GM12878 (cell line): ENCODE measurements around the gene ZNF133. TPM values are rescaled to one million over a fixed set of nuclear protein-coding genes. Genes with fewer than 3 reads are reported as not detected.

ENCODE experiments used
- ATAC-seq: fragments of 200-7000 bp; cut with Tn5 transposase; 3 replicates; pipeline ENCODE4 v1.9.1; 2020; ENCODE audit warnings: mild to moderate bottlenecking, moderate library complexity
- BruUV-seq: library from RNA; stranded (reverse); fragments of 400-500 nt; replicated peaks from 2 replicates; lab custom pipeline; 2021; lab: Mats Ljungman, UMichigan
- CTCF ChIA-PET: fragments of 300-600 bp; sonication (Branson Sonifier 250); formaldehyde crosslinking; extraction: SDS; loops from one replicate; lab custom pipeline; 2021; ENCODE audit warnings: inconsistent platforms; lab: Yijun Ruan, JAX
- POLR2A ChIA-PET: fragments of 350-600 bp; formaldehyde crosslinking; extraction: SDS; loops from one replicate; lab custom pipeline; 2021; ENCODE audit warnings: inconsistent platforms; lab: Charles Lee
- RAD21 ChIA-PET: fragments of 300-600 bp; sonication (Branson Sonifier 250); formaldehyde crosslinking; loops from one replicate; lab custom pipeline; 2023; ENCODE audit warnings: antibody characterized with exemption; ENCODE audit not compliant: unreplicated experiment; lab: Charles Lee
- SMC1A ChIA-PET: fragments of 300-600 bp; sonication (Branson Sonifier 250); formaldehyde crosslinking; loops from one replicate; lab custom pipeline; 2023; ENCODE audit not compliant: unreplicated experiment, uncharacterized antibody; lab: Charles Lee
- DNase-seq: peaks from one replicate; pipeline ENCODE4 v3.0.0-alpha.2; 2011; ENCODE audit warnings: low read depth, low spot score
- FAIRE-seq: peaks from 3 replicates; lab custom pipeline; 2011; peaks lifted over from hg19 to GRCh38; lab: Jason Lieb, UNC
- H2AFZ ChIP-seq: 2 replicates; pipeline ENCODE4 v1.6.0; 2011; ENCODE audit warnings: low read depth, low read length, control low read depth; ENCODE audit not compliant: control insufficient read depth
- H3K27ac ChIP-seq: 2 replicates; pipeline ENCODE4 v1.5.1; 2011; ENCODE audit warnings: control low read depth; ENCODE audit not compliant: control insufficient read depth, insufficient read depth
- H3K27me3 ChIP-seq, 2 experiments: replicated peaks in 1 of 2; 2 replicates each; pipeline versions ENCODE4 v1.6.0 to v1.6.1; 2011; ENCODE audit warnings: low read length in 1 of 2; ENCODE audit not compliant: control insufficient read depth in 2 of 2, insufficient read depth in 2 of 2
- H3K36me3 ChIP-seq, 2 experiments: 2 replicates each; pipeline ENCODE4 v1.5.1; 2011; ENCODE audit warnings: low read length in 1 of 2; ENCODE audit not compliant: control insufficient read depth in 2 of 2, insufficient read depth in 2 of 2
- H3K4me1 ChIP-seq: 2 replicates; pipeline ENCODE4 v1.6.1; 2011; ENCODE audit warnings: mild to moderate bottlenecking, low read length, moderate library complexity, mixed read lengths; ENCODE audit not compliant: control insufficient read depth, insufficient read depth
- H3K4me2 ChIP-seq: 2 replicates; pipeline ENCODE4 v1.6.0; 2011; ENCODE audit warnings: control low read depth; ENCODE audit not compliant: control insufficient read depth, insufficient read depth
- H3K4me3 ChIP-seq: fragments of 200-600 bp; sonication (generic); 2 replicates; pipeline ENCODE4 v1.5.1; 2016
- H3K79me2 ChIP-seq: 2 replicates; pipeline ENCODE4 v1.6.0; 2011; ENCODE audit warnings: low read length; ENCODE audit not compliant: control insufficient read depth, insufficient read depth
- H3K9ac ChIP-seq: 2 replicates; pipeline ENCODE4 v1.8.0; 2011; ENCODE audit warnings: low read length, control low read depth, mixed read lengths; ENCODE audit not compliant: control insufficient read depth, insufficient read depth
- H3K9me3 ChIP-seq: replicated peaks from 3 replicates; pipeline ENCODE4 v1.5.1; 2011; ENCODE audit warnings: mild to moderate bottlenecking, low read length; ENCODE audit not compliant: control insufficient read depth, insufficient read depth
- H4K20me1 ChIP-seq: 2 replicates; pipeline ENCODE4 v1.6.0; 2011; ENCODE audit not compliant: control insufficient read depth, insufficient read depth
- BMI1 ChIP-seq: fragments of 450-650 bp; IDR thresholded peaks from 2 replicates; pipeline ENCODE4 v1.6.1; 2016; ENCODE audit warnings: mild to moderate bottlenecking, moderate library complexity, borderline replicate concordance
- CHD1 ChIP-seq: IDR thresholded peaks from 2 replicates; pipeline ENCODE4 v1.6.1; 2012; ENCODE audit warnings: low read depth, low read length, improper control_type of control experiment
- E4F1 ChIP-seq: fragments of 450-650 bp; IDR thresholded peaks from 2 replicates; pipeline ENCODE4 v1.6.1; 2018; ENCODE audit warnings: borderline replicate concordance, mild to moderate bottlenecking; ENCODE audit not compliant: partially characterized antibody
- ELK1 ChIP-seq: IDR thresholded peaks from 2 replicates; pipeline ENCODE4 v1.6.1; 2012; ENCODE audit warnings: low read depth, low read length, improper control_type of control experiment
- IKZF1 ChIP-seq: fragments of 450-650 bp; conservative IDR thresholded peaks from 2 replicates; pipeline ENCODE4 v1.6.1; 2017; ENCODE audit warnings: antibody characterized with exemption, mild to moderate bottlenecking
- IRF5 ChIP-seq: fragments of 450-650 bp; IDR thresholded peaks from 2 replicates; pipeline ENCODE4 v1.6.1; 2017; ENCODE audit warnings: borderline replicate concordance
- MTA3 ChIP-seq: IDR thresholded peaks from 2 replicates; pipeline ENCODE4 v1.6.1; 2012; ENCODE audit warnings: low read length, inconsistent platforms, borderline replicate concordance
- NKRF ChIP-seq: fragments of 450-650 bp; conservative IDR thresholded peaks from 2 replicates; pipeline ENCODE4 v1.6.1; 2017; ENCODE audit warnings: mild to moderate bottlenecking, moderate library complexity
- PAX5 ChIP-seq: IDR thresholded peaks from 2 replicates; pipeline ENCODE4 v1.6.1; 2011; ENCODE audit warnings: low read depth, low read length, borderline replicate concordance
- REST ChIP-seq: IDR thresholded peaks from 2 replicates; pipeline ENCODE4 v1.6.1; 2012; ENCODE audit warnings: mild to moderate bottlenecking, low read depth, low read length
- SREBF2 ChIP-seq: IDR thresholded peaks from 2 replicates; pipeline ENCODE4 v1.6.1; 2012; ENCODE audit warnings: mild to moderate bottlenecking, low read length
- WGBS: methylation state at CpG from one replicate; pipeline ENCODE4 v1.1.6; 2016; ENCODE audit warnings: low lambda C conversion rate; ENCODE audit not compliant: insufficient replicate concordance, insufficient coverage; ENCODE audit errors: missing lambda C conversion rate; 5-methylcytosine and 5-hydroxymethylcytosine counted together
- in situ Hi-C: fragments of 300-500 bp; cut with MboI; formaldehyde crosslinking; loops from 9 replicates; pipeline ENCODE4 v1.14.3; 2018; ENCODE audit warnings: mixed read lengths
- intact Hi-C: fragments of 100-400 bp; cut with micrococcal nuclease; formaldehyde crosslinking; loops from one replicate; pipeline ENCODE4 v1.14.2; 2022; ENCODE audit not compliant: unreplicated experiment
- polyA plus RNA-seq, 11 experiments: library from polyadenylated mRNA; depleted of rRNA in 4 of 11; unstranded in 6 of 11; stranded (reverse) in 5 of 11; fragments of >200 nt; fragmentation: Nextera tagmentation in 4 of 11; fragmentation: Illumina TruSeq in 1 of 11; extraction: Ambion mirVana in 4 of 11; extraction: Trizol in 1 of 11; gene quantifications; 1 replicate in 1 of 11; 2 replicates in 10 of 11; pipeline versions ENCODE4 v1.2.1 to v1.2.3, GENCODE V29; 2011 to 2016; ENCODE audit warnings: inconsistent platforms in 2 of 11, missing spikeins in 2 of 11, low read depth in 1 of 11
- total RNA-seq, 4 experiments: library from RNA; depleted of rRNA in 3 of 4; stranded (reverse); fragments of >200 nt in 3 of 4; fragmentation: Illumina TruSeq in 1 of 4; extraction: Trizol in 1 of 4; gene quantifications; 2 replicates each; pipeline versions ENCODE4 v1.2.1 to v1.2.3, GENCODE V29; 2013 to 2021

The ZNF133 gene
- total and polyA plus RNA-seq, 10 of the 15 experiments (the other 5 are each of a cell fraction or from before 2014, with no cell fraction given), result 2.0 to 9.3 (median 7.3) TPM

GRCh38 chr20:18326990-18327389 is 38.7 kb downstream of the ZNF133 start (continued):
- TF ChIP-seq IKZF1, result no peak

GRCh38 chr20:18331694-18332093 is 43.4 kb downstream of the ZNF133 start:
- intact Hi-C loops, result no loop called here
- Histone ChIP-seq H3K27ac (no peak overlapping the region), H3K79me2 (no peaks in the 10 kb centered on the region), H3K9me3 (no peaks in the 10 kb centered on the region; the same call in 2 of the 3 replicates), H2AFZ (no peak overlapping the region), H4K20me1 (no peaks in the 10 kb centered on the region), H3K36me3 (no peaks in the 10 kb centered on the region), H3K4me3 (no peak overlapping the region), H3K9ac (no peak overlapping the region), H3K4me2 (no peak overlapping the region), H3K4me1 (no peaks in the 10 kb centered on the region), H3K27me3 (no peaks in the 10 kb centered on the region)
- DNase-seq (no peak), FAIRE-seq (no peak), ATAC-seq (no peak)
- CTCF ChIA-PET, result no interaction called here
- BruUV-seq, result no TSS peak
- RAD21 ChIA-PET, result no interaction called here
- SMC1A ChIA-PET, result no interaction called here
- 30% methylated on average over 2 of the region's 2 CpGs for WGBS
- POLR2A ChIA-PET, result interaction anchor here (0.6 kb wide), 1 partner anchor 239 kb away, joined by 3 read pairs; no protein-coding TSS in a partner anchor
- in situ Hi-C loops, result no loop called here
- TF ChIP-seq CHD1, result no peak
- no peak for TF ChIP-seq SREBF2
- TF ChIP-seq ELK1, result no peak
- TF ChIP-seq BMI1, result no peak
- TF ChIP-seq NKRF, result no peak
- TF ChIP-seq MTA3, result no peak
- TF ChIP-seq PAX5, result no peak
- no peak for TF ChIP-seq REST
- no peak for TF ChIP-seq E4F1
- TF ChIP-seq IRF5, result no peak
